GM23338 (cell line): ENCODE results near the gene LMX1B. TPM values are rescaled to one million over a fixed set of nuclear protein-coding genes. Genes with fewer than 3 reads are reported as not detected.

ENCODE experiments used
- ATAC-seq: fragments of 200-7000 bp; cut with Tn5 transposase; 3 replicates; pipeline ENCODE4 v1.9.1; 2020
- DNase-seq: peaks from one replicate; pipeline ENCODE4 v3.0.0-alpha.2; 2015; ENCODE audit warnings: low spot score
- H2AFZ ChIP-seq: fragments of 200-600 bp; sonication (generic); 2 replicates; pipeline ENCODE4 v1.8.0; 2016; ENCODE audit warnings: antibody characterized with exemption, mild to moderate bottlenecking, moderate library complexity
- H3F3A ChIP-seq: fragments of 200-600 bp; sonication (generic); replicated peaks from 2 replicates; pipeline ENCODE4 v1.8.0; 2017; ENCODE audit warnings: antibody characterized with exemption, mixed run types, low read depth
- H3K27ac ChIP-seq: fragments of 200-600 bp; sonication (generic); 2 replicates; pipeline ENCODE4 v1.6.1; 2016; ENCODE audit warnings: low read depth
- H3K27me3 ChIP-seq: fragments of 200-600 bp; sonication (generic); 2 replicates; pipeline ENCODE4 v1.8.0; 2016; ENCODE audit warnings: mild to moderate bottlenecking, mixed run types, moderate library complexity; ENCODE audit not compliant: insufficient read depth
- H3K36me3 ChIP-seq: fragments of 200-600 bp; sonication (generic); 2 replicates; pipeline ENCODE4 v1.8.0; 2016; ENCODE audit warnings: mild to moderate bottlenecking; ENCODE audit not compliant: insufficient read depth
- H3K4me1 ChIP-seq: fragments of 200-600 bp; sonication (generic); 2 replicates; pipeline ENCODE4 v1.8.0; 2016; ENCODE audit warnings: mild to moderate bottlenecking, moderate library complexity; ENCODE audit not compliant: insufficient read depth
- H3K4me2 ChIP-seq: fragments of 200-600 bp; sonication (generic); 2 replicates; pipeline ENCODE4 v1.7.1; 2017; ENCODE audit warnings: mixed run types
- H3K4me3 ChIP-seq: fragments of 200-600 bp; sonication (generic); 2 replicates; pipeline ENCODE4 v1.6.1; 2016; ENCODE audit warnings: mixed run types
- H3K79me2 ChIP-seq: fragments of 200-600 bp; sonication (generic); replicated peaks from 2 replicates; pipeline ENCODE4 v1.8.0; 2017; ENCODE audit warnings: mild to moderate bottlenecking; ENCODE audit not compliant: insufficient read depth
- H3K9me2 ChIP-seq: fragments of 200-600 bp; sonication (generic); 2 replicates; pipeline ENCODE4 v1.8.0; 2017; ENCODE audit not compliant: insufficient read depth
- H4K20me1 ChIP-seq: fragments of 200-600 bp; sonication (generic); replicated peaks from 2 replicates; pipeline ENCODE4 v1.8.0; 2017; ENCODE audit warnings: mild to moderate bottlenecking; ENCODE audit not compliant: insufficient read depth
- H3K27ac Mint-ChIP-seq: 2 replicates; pipeline ENCODE4 v1.8.0; 2020; ENCODE audit warnings: inconsistent platforms, mild to moderate bottlenecking, moderate library complexity, mixed read lengths
- H3K27me3 Mint-ChIP-seq: 3 replicates; pipeline ENCODE4 v1.8.0; 2022; ENCODE audit warnings: low read depth, mild to moderate bottlenecking, moderate library complexity, mixed read lengths, inconsistent platforms; ENCODE audit not compliant: insufficient read depth, poor library complexity
- H3K36me3 Mint-ChIP-seq: 3 replicates; pipeline ENCODE4 v1.8.0; 2021; ENCODE audit warnings: low read depth, mild to moderate bottlenecking, inconsistent platforms, moderate library complexity, mixed read lengths
- H3K4me1 Mint-ChIP-seq: 3 replicates; pipeline ENCODE4 v1.8.0; 2020; ENCODE audit warnings: mild to moderate bottlenecking, inconsistent platforms, mixed read lengths
- H3K4me3 Mint-ChIP-seq: 3 replicates; pipeline ENCODE4 v1.8.0; 2021; ENCODE audit warnings: moderate library complexity, mild to moderate bottlenecking, inconsistent platforms, mixed read lengths
- H3K9me3 Mint-ChIP-seq: 3 replicates; pipeline ENCODE4 v1.8.0; 2020; ENCODE audit warnings: moderate library complexity, mild to moderate bottlenecking, inconsistent platforms, mixed read lengths
- CREB1 ChIP-seq: fragments of 250-450 bp; sonication (Bioruptor Pico); IDR thresholded peaks from 2 replicates; pipeline ENCODE4 v1.5.0; 2020; ENCODE audit warnings: low read depth, mild to moderate bottlenecking, moderate library complexity
- EZH2 ChIP-seq: fragments of 200-600 bp; sonication (generic); IDR thresholded peaks from one replicate; pipeline ENCODE4 v1.8.0; 2017; ENCODE audit warnings: antibody characterized with exemption, mild to moderate bottlenecking, low read depth; ENCODE audit not compliant: unreplicated experiment
- EZH2phosphoT487 ChIP-seq: fragments of 200-600 bp; sonication (generic); IDR thresholded peaks from one replicate; pipeline ENCODE4 v1.8.1; 2018; ENCODE audit warnings: antibody characterized with exemption; ENCODE audit not compliant: unreplicated experiment
- JUNB ChIP-seq: IDR thresholded peaks from one replicate; pipeline ENCODE4 v1.6.1; 2016; ENCODE audit warnings: antibody characterized with exemption; ENCODE audit not compliant: unreplicated experiment
- NANOG ChIP-seq: IDR thresholded peaks from 2 replicates; pipeline ENCODE4 v1.6.1; 2016; ENCODE audit warnings: antibody characterized with exemption, borderline replicate concordance
- POLR2AphosphoS5 ChIP-seq: IDR thresholded peaks from 2 replicates; pipeline ENCODE4 v1.6.1; 2016; ENCODE audit warnings: antibody characterized with exemption, low read depth
- STAT1 ChIP-seq: IDR thresholded peaks from one replicate; pipeline ENCODE4 v1.6.1; 2016; ENCODE audit warnings: antibody characterized with exemption; ENCODE audit not compliant: unreplicated experiment
- ZNF114 ChIP-seq: fragments of 250-450 bp; sonication (Bioruptor Pico); IDR thresholded peaks from 2 replicates; pipeline ENCODE4 v1.5.0; 2020; ENCODE audit warnings: mild to moderate bottlenecking, moderate library complexity
- ZNF331 ChIP-seq: fragments of 250-450 bp; sonication (Bioruptor Pico); IDR thresholded peaks from 2 replicates; pipeline ENCODE4 v1.5.0; 2020; ENCODE audit warnings: low read depth, mild to moderate bottlenecking, moderate library complexity
- polyA plus RNA-seq: library from polyadenylated mRNA; unstranded; fragments of >200 nt; fragmentation: Nextera tagmentation; extraction: Ambion mirVana; gene quantifications from 2 replicates; pipeline ENCODE4 v1.2.1, GENCODE V29; 2016
- total RNA-seq: library from RNA; depleted of rRNA; stranded (reverse); fragments of >200 nt; shearing (Covaris generic); gene quantifications from 2 replicates; pipeline ENCODE4 v1.2.3, GENCODE V29; 2014
- TF ChIP-seq, protein P1 (sequence below): fragments of 250-450 bp; sonication (Bioruptor Pico); IDR thresholded peaks from 2 replicates; pipeline ENCODE4 v1.5.0; 2020; ENCODE audit warnings: mild to moderate bottlenecking, moderate library complexity
- TF ChIP-seq, protein P2 (sequence below): IDR thresholded peaks from one replicate; pipeline ENCODE4 v1.6.1; 2018; ENCODE audit warnings: antibody characterized with exemption; ENCODE audit not compliant: unreplicated experiment
- TF ChIP-seq, protein P3 (sequence below): IDR thresholded peaks from 2 replicates; pipeline ENCODE4 v1.6.1; 2016; ENCODE audit warnings: antibody characterized with exemption
- TF ChIP-seq, protein P4 (sequence below), 2 experiments: fragments of 200-600 bp in 1 of 2; sonication (generic) in 1 of 2; conservative IDR thresholded peaks; 2 replicates each; pipeline versions ENCODE4 v1.5.1 to v1.6.1; 2016 to 2017; ENCODE audit warnings: antibody characterized with exemption in 2 of 2, low read depth in 2 of 2, mild to moderate bottlenecking in 2 of 2, moderate library complexity in 1 of 2

Gene LMX1B
- total and polyA plus RNA-seq, 2 experiments from 2014 or later: 0.08 to 0.21 TPM

DNA sequence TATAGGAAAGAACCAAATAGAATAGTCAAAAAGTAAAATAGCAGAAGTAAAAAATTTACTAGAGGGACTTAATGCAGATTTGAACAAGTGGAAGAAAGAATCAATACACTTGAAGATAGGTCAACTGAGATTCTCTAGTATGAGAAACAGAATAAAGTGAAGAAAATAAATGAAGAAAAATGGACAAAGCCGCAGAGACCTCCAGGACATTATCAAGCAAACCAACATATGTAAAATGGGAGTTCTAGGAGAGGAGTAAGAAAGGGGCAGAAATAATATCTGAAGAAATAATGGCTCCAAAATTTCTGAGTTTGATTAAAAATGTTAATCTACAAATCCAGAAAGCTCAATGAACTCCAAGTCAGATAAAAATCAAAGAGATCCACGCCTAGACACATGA, 121.1 kb downstream of the LMX1B start:
- DNase-seq (no peak), ATAC-seq (no peak)
- H3K27me3 ChIP-seq: no peaks in the 10 kb centered on the region
- no peak overlapping the region for H3K4me3 Mint-ChIP-seq
- no peaks in the 10 kb centered on the region for H3K79me2 ChIP-seq
- H4K20me1 ChIP-seq: no peaks in the 10 kb centered on the region
- no peak overlapping the region for H3K4me3 ChIP-seq
- no peak overlapping the region for H2AFZ ChIP-seq
- peaks cover 6% of the 10 kb centered on the region; the same call in 2 of the 3 replicates for H3K36me3 Mint-ChIP-seq
- H3K9me2 ChIP-seq: peaks cover under 1% of the 10 kb centered on the region; the same call in 1 of the 2 replicates
- no peak overlapping the region for H3K4me2 ChIP-seq
- H3K27me3 Mint-ChIP-seq: no peaks in the 10 kb centered on the region
- H3K36me3 ChIP-seq: no peaks in the 10 kb centered on the region
- H3K4me1 Mint-ChIP-seq: no peaks in the 10 kb centered on the region
- TF ChIP-seq POLR2AphosphoS5 (no peak), STAT1 (no peak), ZNF114 (CRISPR knock-in tag) (no peak), NANOG (no peak), CREB1 (CRISPR knock-in tag) (no peak), JUNB (no peak), EZH2phosphoT487 (no peak), EZH2 (no peak), ZNF331 (CRISPR knock-in tag) (no peak)
- TF ChIP-seq, protein P1, sequence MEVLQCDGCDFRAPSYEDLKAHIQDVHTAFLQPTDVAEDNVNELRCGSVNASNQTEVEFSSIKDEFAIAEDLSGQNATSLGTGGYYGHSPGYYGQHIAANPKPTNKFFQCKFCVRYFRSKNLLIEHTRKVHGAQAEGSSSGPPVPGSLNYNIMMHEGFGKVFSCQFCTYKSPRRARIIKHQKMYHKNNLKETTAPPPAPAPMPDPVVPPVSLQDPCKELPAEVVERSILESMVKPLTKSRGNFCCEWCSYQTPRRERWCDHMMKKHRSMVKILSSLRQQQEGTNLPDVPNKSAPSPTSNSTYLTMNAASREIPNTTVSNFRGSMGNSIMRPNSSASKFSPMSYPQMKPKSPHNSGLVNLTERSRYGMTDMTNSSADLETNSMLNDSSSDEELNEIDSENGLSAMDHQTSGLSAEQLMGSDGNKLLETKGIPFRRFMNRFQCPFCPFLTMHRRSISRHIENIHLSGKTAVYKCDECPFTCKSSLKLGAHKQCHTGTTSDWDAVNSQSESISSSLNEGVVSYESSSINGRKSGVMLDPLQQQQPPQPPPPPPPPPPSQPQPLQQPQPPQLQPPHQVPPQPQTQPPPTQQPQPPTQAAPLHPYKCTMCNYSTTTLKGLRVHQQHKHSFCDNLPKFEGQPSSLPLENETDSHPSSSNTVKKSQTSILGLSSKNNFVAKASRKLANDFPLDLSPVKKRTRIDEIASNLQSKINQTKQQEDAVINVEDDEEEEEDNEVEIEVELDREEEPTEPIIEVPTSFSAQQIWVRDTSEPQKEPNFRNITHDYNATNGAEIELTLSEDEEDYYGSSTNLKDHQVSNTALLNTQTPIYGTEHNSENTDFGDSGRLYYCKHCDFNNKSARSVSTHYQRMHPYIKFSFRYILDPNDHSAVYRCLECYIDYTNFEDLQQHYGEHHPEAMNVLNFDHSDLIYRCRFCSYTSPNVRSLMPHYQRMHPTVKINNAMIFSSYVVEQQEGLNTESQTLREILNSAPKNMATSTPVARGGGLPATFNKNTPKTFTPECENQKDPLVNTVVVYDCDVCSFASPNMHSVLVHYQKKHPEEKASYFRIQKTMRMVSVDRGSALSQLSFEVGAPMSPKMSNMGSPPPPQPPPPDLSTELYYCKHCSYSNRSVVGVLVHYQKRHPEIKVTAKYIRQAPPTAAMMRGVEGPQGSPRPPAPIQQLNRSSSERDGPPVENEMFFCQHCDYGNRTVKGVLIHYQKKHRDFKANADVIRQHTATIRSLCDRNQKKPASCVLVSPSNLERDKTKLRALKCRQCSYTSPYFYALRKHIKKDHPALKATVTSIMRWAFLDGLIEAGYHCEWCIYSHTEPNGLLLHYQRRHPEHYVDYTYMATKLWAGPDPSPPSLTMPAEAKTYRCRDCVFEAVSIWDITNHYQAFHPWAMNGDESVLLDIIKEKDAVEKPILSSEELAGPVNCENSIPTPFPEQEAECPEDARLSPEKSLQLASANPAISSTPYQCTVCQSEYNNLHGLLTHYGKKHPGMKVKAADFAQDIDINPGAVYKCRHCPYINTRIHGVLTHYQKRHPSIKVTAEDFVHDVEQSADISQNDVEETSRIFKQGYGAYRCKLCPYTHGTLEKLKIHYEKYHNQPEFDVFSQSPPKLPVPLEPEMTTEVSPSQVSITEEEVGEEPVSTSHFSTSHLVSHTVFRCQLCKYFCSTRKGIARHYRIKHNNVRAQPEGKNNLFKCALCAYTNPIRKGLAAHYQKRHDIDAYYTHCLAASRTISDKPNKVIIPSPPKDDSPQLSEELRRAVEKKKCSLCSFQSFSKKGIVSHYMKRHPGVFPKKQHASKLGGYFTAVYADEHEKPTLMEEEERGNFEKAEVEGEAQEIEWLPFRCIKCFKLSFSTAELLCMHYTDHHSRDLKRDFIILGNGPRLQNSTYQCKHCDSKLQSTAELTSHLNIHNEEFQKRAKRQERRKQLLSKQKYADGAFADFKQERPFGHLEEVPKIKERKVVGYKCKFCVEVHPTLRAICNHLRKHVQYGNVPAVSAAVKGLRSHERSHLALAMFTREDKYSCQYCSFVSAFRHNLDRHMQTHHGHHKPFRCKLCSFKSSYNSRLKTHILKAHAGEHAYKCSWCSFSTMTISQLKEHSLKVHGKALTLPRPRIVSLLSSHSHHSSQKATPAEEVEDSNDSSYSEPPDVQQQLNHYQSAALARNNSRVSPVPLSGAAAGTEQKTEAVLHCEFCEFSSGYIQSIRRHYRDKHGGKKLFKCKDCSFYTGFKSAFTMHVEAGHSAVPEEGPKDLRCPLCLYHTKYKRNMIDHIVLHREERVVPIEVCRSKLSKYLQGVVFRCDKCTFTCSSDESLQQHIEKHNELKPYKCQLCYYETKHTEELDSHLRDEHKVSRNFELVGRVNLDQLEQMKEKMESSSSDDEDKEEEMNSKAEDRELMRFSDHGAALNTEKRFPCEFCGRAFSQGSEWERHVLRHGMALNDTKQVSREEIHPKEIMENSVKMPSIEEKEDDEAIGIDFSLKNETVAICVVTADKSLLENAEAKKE (CRISPR knock-in tag): no peak
- TF ChIP-seq, protein P2, sequence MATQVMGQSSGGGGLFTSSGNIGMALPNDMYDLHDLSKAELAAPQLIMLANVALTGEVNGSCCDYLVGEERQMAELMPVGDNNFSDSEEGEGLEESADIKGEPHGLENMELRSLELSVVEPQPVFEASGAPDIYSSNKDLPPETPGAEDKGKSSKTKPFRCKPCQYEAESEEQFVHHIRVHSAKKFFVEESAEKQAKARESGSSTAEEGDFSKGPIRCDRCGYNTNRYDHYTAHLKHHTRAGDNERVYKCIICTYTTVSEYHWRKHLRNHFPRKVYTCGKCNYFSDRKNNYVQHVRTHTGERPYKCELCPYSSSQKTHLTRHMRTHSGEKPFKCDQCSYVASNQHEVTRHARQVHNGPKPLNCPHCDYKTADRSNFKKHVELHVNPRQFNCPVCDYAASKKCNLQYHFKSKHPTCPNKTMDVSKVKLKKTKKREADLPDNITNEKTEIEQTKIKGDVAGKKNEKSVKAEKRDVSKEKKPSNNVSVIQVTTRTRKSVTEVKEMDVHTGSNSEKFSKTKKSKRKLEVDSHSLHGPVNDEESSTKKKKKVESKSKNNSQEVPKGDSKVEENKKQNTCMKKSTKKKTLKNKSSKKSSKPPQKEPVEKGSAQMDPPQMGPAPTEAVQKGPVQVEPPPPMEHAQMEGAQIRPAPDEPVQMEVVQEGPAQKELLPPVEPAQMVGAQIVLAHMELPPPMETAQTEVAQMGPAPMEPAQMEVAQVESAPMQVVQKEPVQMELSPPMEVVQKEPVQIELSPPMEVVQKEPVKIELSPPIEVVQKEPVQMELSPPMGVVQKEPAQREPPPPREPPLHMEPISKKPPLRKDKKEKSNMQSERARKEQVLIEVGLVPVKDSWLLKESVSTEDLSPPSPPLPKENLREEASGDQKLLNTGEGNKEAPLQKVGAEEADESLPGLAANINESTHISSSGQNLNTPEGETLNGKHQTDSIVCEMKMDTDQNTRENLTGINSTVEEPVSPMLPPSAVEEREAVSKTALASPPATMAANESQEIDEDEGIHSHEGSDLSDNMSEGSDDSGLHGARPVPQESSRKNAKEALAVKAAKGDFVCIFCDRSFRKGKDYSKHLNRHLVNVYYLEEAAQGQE: no peak
- TF ChIP-seq, protein P3, sequence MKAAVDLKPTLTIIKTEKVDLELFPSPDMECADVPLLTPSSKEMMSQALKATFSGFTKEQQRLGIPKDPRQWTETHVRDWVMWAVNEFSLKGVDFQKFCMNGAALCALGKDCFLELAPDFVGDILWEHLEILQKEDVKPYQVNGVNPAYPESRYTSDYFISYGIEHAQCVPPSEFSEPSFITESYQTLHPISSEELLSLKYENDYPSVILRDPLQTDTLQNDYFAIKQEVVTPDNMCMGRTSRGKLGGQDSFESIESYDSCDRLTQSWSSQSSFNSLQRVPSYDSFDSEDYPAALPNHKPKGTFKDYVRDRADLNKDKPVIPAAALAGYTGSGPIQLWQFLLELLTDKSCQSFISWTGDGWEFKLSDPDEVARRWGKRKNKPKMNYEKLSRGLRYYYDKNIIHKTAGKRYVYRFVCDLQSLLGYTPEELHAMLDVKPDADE: no peak
- TF ChIP-seq, protein P4, sequence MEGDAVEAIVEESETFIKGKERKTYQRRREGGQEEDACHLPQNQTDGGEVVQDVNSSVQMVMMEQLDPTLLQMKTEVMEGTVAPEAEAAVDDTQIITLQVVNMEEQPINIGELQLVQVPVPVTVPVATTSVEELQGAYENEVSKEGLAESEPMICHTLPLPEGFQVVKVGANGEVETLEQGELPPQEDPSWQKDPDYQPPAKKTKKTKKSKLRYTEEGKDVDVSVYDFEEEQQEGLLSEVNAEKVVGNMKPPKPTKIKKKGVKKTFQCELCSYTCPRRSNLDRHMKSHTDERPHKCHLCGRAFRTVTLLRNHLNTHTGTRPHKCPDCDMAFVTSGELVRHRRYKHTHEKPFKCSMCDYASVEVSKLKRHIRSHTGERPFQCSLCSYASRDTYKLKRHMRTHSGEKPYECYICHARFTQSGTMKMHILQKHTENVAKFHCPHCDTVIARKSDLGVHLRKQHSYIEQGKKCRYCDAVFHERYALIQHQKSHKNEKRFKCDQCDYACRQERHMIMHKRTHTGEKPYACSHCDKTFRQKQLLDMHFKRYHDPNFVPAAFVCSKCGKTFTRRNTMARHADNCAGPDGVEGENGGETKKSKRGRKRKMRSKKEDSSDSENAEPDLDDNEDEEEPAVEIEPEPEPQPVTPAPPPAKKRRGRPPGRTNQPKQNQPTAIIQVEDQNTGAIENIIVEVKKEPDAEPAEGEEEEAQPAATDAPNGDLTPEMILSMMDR (conservative IDR thresholded peaks at IDR 0.05; ENCODE audit: low read depth in 2 of 2): no peak
- no peak overlapping the region for H3K27ac ChIP-seq
- no peak overlapping the region for H3K27ac Mint-ChIP-seq
- peaks cover 23% of the 10 kb centered on the region for H3K9me3 Mint-ChIP-seq
- no peaks in the 10 kb centered on the region for H3F3A ChIP-seq
- no peaks in the 10 kb centered on the region for H3K4me1 ChIP-seq
